Liver (tissue), 9 donors: ENCODE results near the gene MCEMP1. TPM values are rescaled to one million over a fixed set of nuclear protein-coding genes. Genes with fewer than 3 reads are reported as not detected.

ENCODE experiments used
- DNase-seq: peaks from one replicate; pipeline ENCODE4 v3.0.0-alpha.2; 2017; ENCODE audit warnings: low spot score
- H3K27ac ChIP-seq, 2 donors: one replicate each; pipeline ENCODE4 v1.7.0; 2013; ENCODE audit warnings: inconsistent platforms in 2 of 2, low read length in 2 of 2, control low read depth in 1 of 2, low read depth in 1 of 2, mild to moderate bottlenecking in 1 of 2
- H3K27me3 ChIP-seq, 4 donors: one replicate each; pipeline versions ENCODE4 v1.6.1 to v1.7.0; 2013; ENCODE audit warnings: low read length in 3 of 4, inconsistent platforms in 1 of 4, mild to moderate bottlenecking in 1 of 4, moderate library complexity in 1 of 4; ENCODE audit not compliant: control insufficient read depth in 4 of 4, insufficient read depth in 4 of 4
- H3K36me3 ChIP-seq, 4 donors: one replicate each; pipeline versions ENCODE4 v1.6.1 to v1.7.0; 2013; ENCODE audit warnings: low read length in 3 of 4, mild to moderate bottlenecking in 3 of 4, low read depth in 1 of 4, moderate library complexity in 1 of 4; ENCODE audit not compliant: control insufficient read depth in 4 of 4, insufficient read depth in 3 of 4
- H3K4me1 ChIP-seq, 4 donors: one replicate each; pipeline versions ENCODE4 v1.6.1 to v1.7.0; 2013; ENCODE audit warnings: low read length in 3 of 4, mild to moderate bottlenecking in 3 of 4, moderate library complexity in 1 of 4; ENCODE audit not compliant: control insufficient read depth in 4 of 4, insufficient read depth in 4 of 4
- H3K4me3 ChIP-seq, 3 donors: one replicate each; pipeline versions ENCODE4 v1.6.1 to v1.7.0; 2013; ENCODE audit warnings: low read length in 3 of 3, control low read depth in 1 of 3, low read depth in 1 of 3, mild to moderate bottlenecking in 1 of 3
- H3K9ac ChIP-seq, 2 donors: one replicate each; pipeline ENCODE4 v1.7.0; 2013; ENCODE audit warnings: low read length in 2 of 2, mild to moderate bottlenecking in 2 of 2, moderate library complexity in 2 of 2, control low read depth in 1 of 2, low read depth in 1 of 2
- H3K9me3 ChIP-seq, 4 donors: one replicate each; pipeline versions ENCODE4 v1.6.1 to v1.7.0; 2013; ENCODE audit warnings: low read length in 3 of 4; ENCODE audit not compliant: control insufficient read depth in 4 of 4
- EGR1 ChIP-seq, 2 donors: IDR thresholded peaks; 2 replicates each; pipeline ENCODE4 v1.6.1; 2016 to 2018; ENCODE audit warnings: antibody characterized with exemption in 2 of 2, low read depth in 2 of 2
- FOXA1 ChIP-seq: IDR thresholded peaks from 2 replicates; pipeline ENCODE4 v1.6.1; 2016; ENCODE audit warnings: antibody characterized with exemption
- FOXA2 ChIP-seq: IDR thresholded peaks from 2 replicates; pipeline ENCODE4 v1.6.1; 2016; ENCODE audit warnings: antibody characterized with exemption
- GABPA ChIP-seq, 2 donors: IDR thresholded peaks in 1 of 2; conservative IDR thresholded peaks in 1 of 2; 2 replicates each; pipeline ENCODE4 v1.6.1; 2016; ENCODE audit warnings: antibody characterized with exemption in 2 of 2, mild to moderate bottlenecking in 1 of 2, moderate library complexity in 1 of 2
- JUND ChIP-seq, 2 donors: IDR thresholded peaks; 2 replicates each; pipeline ENCODE4 v1.6.1; 2016; ENCODE audit warnings: antibody characterized with exemption in 2 of 2
- RAD21 ChIP-seq, 2 donors: IDR thresholded peaks; 2 replicates each; pipeline ENCODE4 v1.6.1; 2016; ENCODE audit warnings: antibody characterized with exemption in 2 of 2, mild to moderate bottlenecking in 2 of 2
- RXRA ChIP-seq, 2 donors: IDR thresholded peaks; 2 replicates each; pipeline ENCODE4 v1.6.1; 2017 to 2018; ENCODE audit warnings: antibody characterized with exemption in 2 of 2, mild to moderate bottlenecking in 1 of 2
- SP1 ChIP-seq: IDR thresholded peaks from 2 replicates; pipeline ENCODE4 v1.6.1; 2018; ENCODE audit warnings: antibody characterized with exemption, mild to moderate bottlenecking
- TAF1 ChIP-seq: conservative IDR thresholded peaks from 2 replicates; pipeline ENCODE4 v1.6.1; 2016; ENCODE audit warnings: antibody characterized with exemption, mild to moderate bottlenecking
- YY1 ChIP-seq: IDR thresholded peaks from 2 replicates; pipeline ENCODE4 v1.6.1; 2016; ENCODE audit warnings: antibody characterized with exemption, mild to moderate bottlenecking
- WGBS: extraction: QIAGEN DNeasy Blood & Tissue Kit; methylation state at CpG from one replicate; pipeline ENCODE4 v1.1.7; 2013; 5-methylcytosine and 5-hydroxymethylcytosine counted together
- polyA plus RNA-seq, 2 donors: library from polyadenylated mRNA; stranded (reverse) in 1 of 2; unstranded in 1 of 2; fragments of 200-250 nt in 1 of 2; fragments of >200 nt in 1 of 2; fragmentation: Nextera tagmentation in 1 of 2; extraction: Ambion mirVana in 1 of 2; gene quantifications; one replicate each; pipeline versions ENCODE4 v1.2.1 to v1.2.3, GENCODE V29; 2013 to 2015
- total RNA-seq, 2 donors: library from RNA; depleted of rRNA; stranded (reverse); fragments of >200 nt; gene quantifications; one replicate each; pipeline ENCODE4 v1.2.3, GENCODE V29; 2014
- TF ChIP-seq, protein P1 (sequence below): IDR thresholded peaks from 2 replicates; pipeline ENCODE4 v1.6.1; 2016; ENCODE audit warnings: antibody characterized with exemption
- TF ChIP-seq, protein P2 (sequence below): IDR thresholded peaks from 2 replicates; pipeline ENCODE4 v1.6.1; 2016; ENCODE audit warnings: antibody characterized with exemption
- TF ChIP-seq, protein P3 (sequence below): fragments of 150-350 bp; IDR thresholded peaks from 2 replicates; pipeline ENCODE4 v1.5.1; 2017; ENCODE audit warnings: improper control_type of control experiment, low read depth, low read length; ENCODE audit not compliant: missing input control
- TF ChIP-seq, protein P4 (sequence below): IDR thresholded peaks from 2 replicates; pipeline ENCODE4 v1.6.1; 2016; ENCODE audit warnings: antibody characterized with exemption
- TF ChIP-seq, protein P5 (sequence below): IDR thresholded peaks from 2 replicates; pipeline ENCODE4 v1.6.1; 2016; ENCODE audit warnings: antibody characterized with exemption, mild to moderate bottlenecking
- donor health status: healthy.
- donor health status: healthy.
- donor health status: healthy.
- donor health status: healthy.
- donor health status: healthy.

MCEMP1 gene
- total and polyA plus RNA-seq, 4 donors = 0.29 to 0.92 (median 0.48) TPM

DNA sequence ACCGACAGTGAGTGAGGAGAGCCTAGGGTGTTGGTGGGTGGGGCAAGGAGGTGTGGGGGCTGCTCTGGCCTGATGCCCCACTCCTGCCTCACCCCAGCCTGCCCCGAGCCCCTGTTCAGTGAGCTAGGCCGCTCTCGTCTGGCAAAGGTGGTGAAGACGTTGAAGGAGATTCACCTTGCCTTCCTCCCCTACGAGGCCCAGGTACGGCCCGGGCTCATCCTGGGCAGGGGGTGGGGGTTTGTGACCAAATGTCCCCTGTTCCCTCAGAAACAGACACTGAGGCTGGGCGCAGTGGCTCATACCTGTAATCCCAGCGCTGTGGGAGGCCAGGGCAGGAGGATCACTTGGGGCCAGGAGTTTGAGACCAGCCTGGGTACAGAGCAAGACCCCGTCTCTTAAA is 36.1 kb upstream of the MCEMP1 start:
- Histone ChIP-seq H3K36me3 (peaks cover 0 to 3% (median 0%) of the 10 kb centered on the region in 4 donors), H3K4me1 (peaks cover 1 to 19% (median 14%) of the 10 kb centered on the region in 4 donors)
- WGBS = 96% methylated on average over 11 of the region's 11 CpGs

DNA sequence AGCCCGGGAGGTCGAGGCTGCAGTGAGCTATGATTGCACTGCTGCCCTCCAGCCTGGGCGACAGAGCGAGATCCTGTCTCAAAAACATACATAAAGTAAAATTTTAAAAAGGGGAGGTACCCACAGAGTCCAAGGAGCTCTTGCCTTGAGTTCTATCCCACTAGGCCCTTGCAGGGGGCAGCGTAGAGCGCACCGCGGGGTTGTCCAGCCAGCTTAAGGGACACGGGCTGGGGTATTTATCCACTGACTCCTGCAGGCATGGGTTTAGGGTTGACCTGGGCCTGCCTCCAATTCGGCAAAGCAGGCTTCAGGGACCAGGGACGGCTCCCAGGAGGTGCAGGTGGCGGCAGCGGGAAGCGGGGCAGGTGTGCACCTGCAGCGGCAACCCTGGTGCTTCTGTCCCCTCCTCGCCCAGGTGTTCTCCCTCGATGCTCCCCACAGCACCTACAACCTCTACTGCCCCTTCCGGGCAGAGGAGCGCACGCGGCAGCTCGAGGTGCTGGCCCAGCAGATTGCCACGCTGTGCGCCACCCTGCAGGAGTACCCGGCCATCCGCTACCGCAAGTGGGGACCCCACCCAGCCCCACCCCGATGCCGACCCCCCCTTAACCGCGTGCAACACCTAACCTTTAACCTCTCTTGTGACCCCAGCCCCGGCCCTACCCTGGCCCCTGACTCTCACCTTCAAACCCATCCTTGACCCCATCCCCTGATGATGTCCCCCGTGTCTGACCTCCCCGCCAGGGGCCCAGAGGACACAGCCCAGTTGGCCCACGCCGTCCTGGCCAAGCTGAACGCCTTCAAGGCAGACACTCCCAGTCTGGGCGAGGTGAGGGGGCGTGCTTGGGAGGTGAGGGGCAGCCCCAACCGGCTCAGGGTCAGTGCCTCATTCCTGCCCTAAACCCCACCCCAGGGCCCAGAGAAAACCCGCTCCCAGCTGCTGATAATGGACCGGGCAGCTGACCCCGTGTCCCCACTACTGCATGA is 35.3 kb upstream of the MCEMP1 start:
- peaks cover 1 to 11% (median 8%) of the 10 kb centered on the region in 4 donors for H3K4me1 ChIP-seq
- no peak overlapping the region for H3K9ac ChIP-seq
- no peaks in the 10 kb centered on the region for H3K27me3 ChIP-seq
- no peak for DNase-seq
- H3K36me3 ChIP-seq = peaks cover 0 to 3% (median 0%) of the 10 kb centered on the region in 4 donors
- 92% methylated on average over 43 of the region's 43 CpGs for WGBS
- no peaks in the 10 kb centered on the region for H3K9me3 ChIP-seq
- TF ChIP-seq, protein P1, sequence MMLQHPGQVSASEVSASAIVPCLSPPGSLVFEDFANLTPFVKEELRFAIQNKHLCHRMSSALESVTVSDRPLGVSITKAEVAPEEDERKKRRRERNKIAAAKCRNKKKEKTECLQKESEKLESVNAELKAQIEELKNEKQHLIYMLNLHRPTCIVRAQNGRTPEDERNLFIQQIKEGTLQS = no peak
- TF ChIP-seq TAF1 (no peak), JUND (IDR thresholded peaks at IDR 0.05) (no peak), GABPA (IDR thresholded peaks at IDR 0.05 in 1 of 2, conservative IDR thresholded peaks at IDR 0.05 in 1 of 2) (no peak), RXRA (IDR thresholded peaks at IDR 0.05) (no peak), YY1 (no peak), FOXA2 (no peak), SP1 (no peak), FOXA1 (no peak), RAD21 (IDR thresholded peaks at IDR 0.05) (no peak), EGR1 (IDR thresholded peaks at IDR 0.05; ENCODE audit: low read depth in 2 of 2) (no peak)
- TF ChIP-seq, protein P2, sequence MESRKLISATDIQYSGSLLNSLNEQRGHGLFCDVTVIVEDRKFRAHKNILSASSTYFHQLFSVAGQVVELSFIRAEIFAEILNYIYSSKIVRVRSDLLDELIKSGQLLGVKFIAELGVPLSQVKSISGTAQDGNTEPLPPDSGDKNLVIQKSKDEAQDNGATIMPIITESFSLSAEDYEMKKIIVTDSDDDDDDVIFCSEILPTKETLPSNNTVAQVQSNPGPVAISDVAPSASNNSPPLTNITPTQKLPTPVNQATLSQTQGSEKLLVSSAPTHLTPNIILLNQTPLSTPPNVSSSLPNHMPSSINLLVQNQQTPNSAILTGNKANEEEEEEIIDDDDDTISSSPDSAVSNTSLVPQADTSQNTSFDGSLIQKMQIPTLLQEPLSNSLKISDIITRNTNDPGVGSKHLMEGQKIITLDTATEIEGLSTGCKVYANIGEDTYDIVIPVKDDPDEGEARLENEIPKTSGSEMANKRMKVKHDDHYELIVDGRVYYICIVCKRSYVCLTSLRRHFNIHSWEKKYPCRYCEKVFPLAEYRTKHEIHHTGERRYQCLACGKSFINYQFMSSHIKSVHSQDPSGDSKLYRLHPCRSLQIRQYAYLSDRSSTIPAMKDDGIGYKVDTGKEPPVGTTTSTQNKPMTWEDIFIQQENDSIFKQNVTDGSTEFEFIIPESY = no peak
- TF ChIP-seq, protein P3, sequence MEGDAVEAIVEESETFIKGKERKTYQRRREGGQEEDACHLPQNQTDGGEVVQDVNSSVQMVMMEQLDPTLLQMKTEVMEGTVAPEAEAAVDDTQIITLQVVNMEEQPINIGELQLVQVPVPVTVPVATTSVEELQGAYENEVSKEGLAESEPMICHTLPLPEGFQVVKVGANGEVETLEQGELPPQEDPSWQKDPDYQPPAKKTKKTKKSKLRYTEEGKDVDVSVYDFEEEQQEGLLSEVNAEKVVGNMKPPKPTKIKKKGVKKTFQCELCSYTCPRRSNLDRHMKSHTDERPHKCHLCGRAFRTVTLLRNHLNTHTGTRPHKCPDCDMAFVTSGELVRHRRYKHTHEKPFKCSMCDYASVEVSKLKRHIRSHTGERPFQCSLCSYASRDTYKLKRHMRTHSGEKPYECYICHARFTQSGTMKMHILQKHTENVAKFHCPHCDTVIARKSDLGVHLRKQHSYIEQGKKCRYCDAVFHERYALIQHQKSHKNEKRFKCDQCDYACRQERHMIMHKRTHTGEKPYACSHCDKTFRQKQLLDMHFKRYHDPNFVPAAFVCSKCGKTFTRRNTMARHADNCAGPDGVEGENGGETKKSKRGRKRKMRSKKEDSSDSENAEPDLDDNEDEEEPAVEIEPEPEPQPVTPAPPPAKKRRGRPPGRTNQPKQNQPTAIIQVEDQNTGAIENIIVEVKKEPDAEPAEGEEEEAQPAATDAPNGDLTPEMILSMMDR = no peak
- TF ChIP-seq, protein P4, sequence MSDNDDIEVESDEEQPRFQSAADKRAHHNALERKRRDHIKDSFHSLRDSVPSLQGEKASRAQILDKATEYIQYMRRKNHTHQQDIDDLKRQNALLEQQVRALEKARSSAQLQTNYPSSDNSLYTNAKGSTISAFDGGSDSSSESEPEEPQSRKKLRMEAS = no peak
- TF ChIP-seq, protein P5, sequence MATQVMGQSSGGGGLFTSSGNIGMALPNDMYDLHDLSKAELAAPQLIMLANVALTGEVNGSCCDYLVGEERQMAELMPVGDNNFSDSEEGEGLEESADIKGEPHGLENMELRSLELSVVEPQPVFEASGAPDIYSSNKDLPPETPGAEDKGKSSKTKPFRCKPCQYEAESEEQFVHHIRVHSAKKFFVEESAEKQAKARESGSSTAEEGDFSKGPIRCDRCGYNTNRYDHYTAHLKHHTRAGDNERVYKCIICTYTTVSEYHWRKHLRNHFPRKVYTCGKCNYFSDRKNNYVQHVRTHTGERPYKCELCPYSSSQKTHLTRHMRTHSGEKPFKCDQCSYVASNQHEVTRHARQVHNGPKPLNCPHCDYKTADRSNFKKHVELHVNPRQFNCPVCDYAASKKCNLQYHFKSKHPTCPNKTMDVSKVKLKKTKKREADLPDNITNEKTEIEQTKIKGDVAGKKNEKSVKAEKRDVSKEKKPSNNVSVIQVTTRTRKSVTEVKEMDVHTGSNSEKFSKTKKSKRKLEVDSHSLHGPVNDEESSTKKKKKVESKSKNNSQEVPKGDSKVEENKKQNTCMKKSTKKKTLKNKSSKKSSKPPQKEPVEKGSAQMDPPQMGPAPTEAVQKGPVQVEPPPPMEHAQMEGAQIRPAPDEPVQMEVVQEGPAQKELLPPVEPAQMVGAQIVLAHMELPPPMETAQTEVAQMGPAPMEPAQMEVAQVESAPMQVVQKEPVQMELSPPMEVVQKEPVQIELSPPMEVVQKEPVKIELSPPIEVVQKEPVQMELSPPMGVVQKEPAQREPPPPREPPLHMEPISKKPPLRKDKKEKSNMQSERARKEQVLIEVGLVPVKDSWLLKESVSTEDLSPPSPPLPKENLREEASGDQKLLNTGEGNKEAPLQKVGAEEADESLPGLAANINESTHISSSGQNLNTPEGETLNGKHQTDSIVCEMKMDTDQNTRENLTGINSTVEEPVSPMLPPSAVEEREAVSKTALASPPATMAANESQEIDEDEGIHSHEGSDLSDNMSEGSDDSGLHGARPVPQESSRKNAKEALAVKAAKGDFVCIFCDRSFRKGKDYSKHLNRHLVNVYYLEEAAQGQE = no peak
- no peak overlapping the region for H3K4me3 ChIP-seq
- no peak overlapping the region for H3K27ac ChIP-seq

More for the DNA sequence above, 36.1 kb upstream of the MCEMP1 start:
- H3K4me3 ChIP-seq = no peak overlapping the region
- TF ChIP-seq RXRA (IDR thresholded peaks at IDR 0.05) (no peak), SP1 (no peak)
- no peak overlapping the region for H3K27ac ChIP-seq
- no peaks in the 10 kb centered on the region for H3K27me3 ChIP-seq
- DNase-seq = no peak
- H3K9me3 ChIP-seq = no peaks in the 10 kb centered on the region
- H3K9ac ChIP-seq = no peak overlapping the region
